MM.1S (cell line): ENCODE measurements around the gene ZNF516.

Experiments
- EZH2phosphoT487 ChIP-seq: fragments of 300-600 bp; sonication (generic); IDR thresholded peaks from 2 replicates; pipeline ENCODE4 v1.6.1; 2018; ENCODE audit warnings: antibody characterized with exemption, low read length
- TF ChIP-seq, protein P1 (sequence below): fragments of 300-600 bp; sonication (generic); IDR thresholded peaks from 2 replicates; pipeline ENCODE4 v1.5.1; 2016; ENCODE audit warnings: antibody characterized with exemption, low read length, mixed read lengths

DNA sequence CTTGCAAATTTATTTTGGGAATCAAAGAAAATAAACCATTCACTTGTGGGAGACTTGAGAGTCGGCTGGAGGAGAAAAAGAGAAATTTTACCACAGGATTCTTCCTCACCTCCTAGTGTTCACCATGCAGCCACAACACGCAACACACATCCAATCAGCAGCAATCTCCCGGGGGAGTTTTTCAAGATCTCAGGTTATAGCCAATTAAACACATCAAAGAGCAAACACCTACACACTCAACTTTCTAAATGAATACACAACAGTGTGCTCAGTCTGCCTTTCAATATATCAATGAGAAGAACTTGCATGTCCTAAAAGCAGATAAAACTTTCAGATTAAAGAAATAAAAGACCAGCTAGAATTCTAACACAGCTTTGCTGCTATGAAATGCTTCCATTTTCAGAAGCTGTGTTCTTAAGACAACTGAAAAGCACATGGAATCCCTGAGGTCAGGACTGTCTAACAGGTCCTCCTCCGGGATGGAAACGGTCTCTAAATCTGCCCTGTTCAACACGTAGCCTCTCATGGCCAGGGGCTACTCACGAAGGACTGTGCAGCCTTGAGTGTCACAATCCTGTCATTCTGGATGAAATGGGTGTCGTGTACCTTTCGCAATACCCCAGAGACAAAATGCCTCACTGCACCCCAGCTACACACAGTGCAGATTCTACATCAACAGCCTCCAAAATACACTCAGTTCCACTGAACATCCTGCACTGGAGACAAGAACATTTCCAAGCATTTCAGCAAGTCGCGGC is 84.2 kb downstream of the ZNF516 start:
- no peak for TF ChIP-seq EZH2phosphoT487
- TF ChIP-seq, protein P1, sequence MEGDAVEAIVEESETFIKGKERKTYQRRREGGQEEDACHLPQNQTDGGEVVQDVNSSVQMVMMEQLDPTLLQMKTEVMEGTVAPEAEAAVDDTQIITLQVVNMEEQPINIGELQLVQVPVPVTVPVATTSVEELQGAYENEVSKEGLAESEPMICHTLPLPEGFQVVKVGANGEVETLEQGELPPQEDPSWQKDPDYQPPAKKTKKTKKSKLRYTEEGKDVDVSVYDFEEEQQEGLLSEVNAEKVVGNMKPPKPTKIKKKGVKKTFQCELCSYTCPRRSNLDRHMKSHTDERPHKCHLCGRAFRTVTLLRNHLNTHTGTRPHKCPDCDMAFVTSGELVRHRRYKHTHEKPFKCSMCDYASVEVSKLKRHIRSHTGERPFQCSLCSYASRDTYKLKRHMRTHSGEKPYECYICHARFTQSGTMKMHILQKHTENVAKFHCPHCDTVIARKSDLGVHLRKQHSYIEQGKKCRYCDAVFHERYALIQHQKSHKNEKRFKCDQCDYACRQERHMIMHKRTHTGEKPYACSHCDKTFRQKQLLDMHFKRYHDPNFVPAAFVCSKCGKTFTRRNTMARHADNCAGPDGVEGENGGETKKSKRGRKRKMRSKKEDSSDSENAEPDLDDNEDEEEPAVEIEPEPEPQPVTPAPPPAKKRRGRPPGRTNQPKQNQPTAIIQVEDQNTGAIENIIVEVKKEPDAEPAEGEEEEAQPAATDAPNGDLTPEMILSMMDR = no peak
